ENCODE measurements around the gene EDN2.

DNA sequence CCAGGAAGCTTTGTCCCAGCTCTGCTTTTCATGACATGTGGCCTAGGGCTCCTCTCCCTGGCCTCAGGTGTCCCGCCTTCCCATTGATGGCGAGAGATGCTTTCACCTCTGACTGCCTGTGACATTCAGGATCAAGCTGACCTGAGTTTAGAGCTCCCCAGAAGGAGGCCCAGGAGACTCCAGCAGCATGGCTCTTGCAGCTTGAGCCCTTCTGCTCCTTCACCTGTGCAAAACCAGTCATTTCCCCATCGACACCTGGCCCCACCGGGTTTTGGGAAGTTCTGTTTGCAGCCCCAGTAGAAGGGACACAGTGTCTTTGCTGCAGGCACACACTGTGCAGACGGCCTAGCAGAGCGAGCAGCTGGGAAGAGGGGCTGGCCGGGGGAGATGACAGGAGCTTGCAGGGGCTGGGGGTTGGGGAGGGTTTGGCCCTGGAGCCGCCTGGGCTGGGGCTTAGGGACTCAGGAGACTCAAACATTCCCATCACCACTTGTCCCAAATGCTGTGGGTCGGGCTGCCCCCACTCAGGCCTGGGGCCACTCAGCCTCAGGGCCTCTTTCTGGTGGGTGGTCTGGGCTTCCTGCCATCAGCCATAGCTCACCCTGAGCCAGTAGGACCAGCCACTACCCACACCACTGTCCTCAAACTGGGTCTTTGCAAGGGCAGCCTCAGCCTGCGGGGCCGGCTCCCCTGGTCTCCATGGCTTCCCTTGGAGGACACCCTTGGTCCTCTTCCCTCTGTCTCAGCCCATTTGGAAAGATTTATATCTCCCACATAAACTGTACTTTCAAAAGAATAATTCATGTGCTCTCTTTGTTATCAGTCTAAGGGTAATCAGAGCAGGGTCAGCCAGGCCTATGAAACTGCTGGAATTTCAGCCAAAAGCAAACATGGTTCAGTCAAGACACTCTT lies 3.8 kb upstream of the EDN2 start:
- TF ChIP-seq CTCF (IDR thresholded peaks at IDR 0.05 in 4 of 5, conservative IDR thresholded peaks at IDR 0.05 in 1 of 5) = no peak
- no peak for TF ChIP-seq POLR2A (IDR thresholded peaks at IDR 0.05)
